CD14-positive monocyte (primary cell): ENCODE results near the gene ITPR1. TPM values are rescaled to one million over a fixed set of nuclear protein-coding genes. Genes with fewer than 3 reads are reported as not detected.
A peak's percentile ranks its signal among the peaks of the same experiment; 100 is the strongest.

ENCODE experiments used
- DNase-seq, 3 donors: peaks; one replicate each; pipeline ENCODE4 v3.0.0-alpha.2; 2011 to 2022
- H2AFZ ChIP-seq: 2 replicates; pipeline ENCODE4 v1.6.0; 2012; ENCODE audit warnings: mild to moderate bottlenecking, low read depth, low read length, inconsistent platforms; ENCODE audit not compliant: insufficient read depth, poor library complexity, severe bottlenecking
- H3K27ac ChIP-seq, 2 donors: 1 replicate in 1 of 2; 2 replicates in 1 of 2; pipeline ENCODE4 v1.5.1; 2012 to 2013; ENCODE audit warnings: low read length in 2 of 2, control low read depth in 1 of 2, inconsistent platforms in 1 of 2, low read depth in 1 of 2, mild to moderate bottlenecking in 1 of 2
- H3K27me3 ChIP-seq, 2 donors: one replicate each; pipeline versions ENCODE4 v1.6.0 to v1.6.1; 2011 to 2013; ENCODE audit warnings: low read length in 2 of 2; ENCODE audit not compliant: control insufficient read depth in 2 of 2, insufficient read depth in 2 of 2
- H3K36me3 ChIP-seq, 2 donors: replicated peaks in 1 of 2; 1 replicate in 1 of 2; 2 replicates in 1 of 2; pipeline versions ENCODE4 v1.5.1 to v1.6.1; 2012 to 2013; ENCODE audit warnings: low read length in 2 of 2, control low read depth in 1 of 2, inconsistent platforms in 1 of 2, mild to moderate bottlenecking in 1 of 2; ENCODE audit not compliant: insufficient read depth in 2 of 2, control insufficient read depth in 1 of 2
- H3K4me1 ChIP-seq, 2 donors: 1 replicate in 1 of 2; 2 replicates in 1 of 2; pipeline versions ENCODE4 v1.5.1 to v1.6.1; 2012 to 2013; ENCODE audit warnings: low read length in 2 of 2, control low read depth in 1 of 2, inconsistent platforms in 1 of 2, mild to moderate bottlenecking in 1 of 2, moderate library complexity in 1 of 2; ENCODE audit not compliant: insufficient read depth in 2 of 2, control insufficient read depth in 1 of 2
- H3K4me2 ChIP-seq: replicated peaks from 2 replicates; pipeline ENCODE3; 2012; ENCODE audit warnings: low read length, moderate library complexity, mild to moderate bottlenecking; ENCODE audit not compliant: poor library complexity, severe bottlenecking; ENCODE audit errors: extremely low read depth
- H3K4me3 ChIP-seq, 3 experiments: fragments of 200-600 bp in 1 of 3; sonication (generic) in 1 of 3; replicated peaks in 1 of 3; 1 replicate in 2 of 3; 2 replicates in 1 of 3; pipeline ENCODE4 v1.5.1; 2011 to 2013; ENCODE audit warnings: low read length in 3 of 3, mild to moderate bottlenecking in 3 of 3, control low read depth in 2 of 3, low read depth in 2 of 3, inconsistent platforms in 1 of 3, moderate library complexity in 1 of 3
- H3K79me2 ChIP-seq: 2 replicates; pipeline ENCODE4 v1.6.0; 2012; ENCODE audit warnings: mild to moderate bottlenecking, control low read depth, inconsistent platforms, low read length, moderate library complexity; ENCODE audit not compliant: insufficient read depth
- H3K9ac ChIP-seq: 2 replicates; pipeline ENCODE4 v1.6.0; 2017; ENCODE audit warnings: low read length, mild to moderate bottlenecking; ENCODE audit not compliant: insufficient read depth, poor library complexity, severe bottlenecking
- H3K9me3 ChIP-seq, 2 donors: replicated peaks in 1 of 2; 1 replicate in 1 of 2; 2 replicates in 1 of 2; pipeline versions ENCODE4 v1.5.1 to v1.6.1; 2012 to 2013; ENCODE audit warnings: low read length in 2 of 2, control low read depth in 1 of 2; ENCODE audit not compliant: control insufficient read depth in 1 of 2, insufficient read depth in 1 of 2
- H4K20me1 ChIP-seq: 2 replicates; pipeline ENCODE4 v1.6.0; 2012; ENCODE audit warnings: mild to moderate bottlenecking, low read length, control low read depth, moderate library complexity; ENCODE audit not compliant: insufficient read depth
- H3K27ac Mint-ChIP-seq, 7 donors: one replicate each; pipeline ENCODE4 v1.8.0; 2020; ENCODE audit warnings: mild to moderate bottlenecking in 7 of 7, mixed read lengths in 7 of 7, moderate library complexity in 6 of 7, inconsistent platforms in 2 of 7
- H3K27me3 Mint-ChIP-seq, 3 donors: one replicate each; pipeline ENCODE4 v1.8.0; 2021 to 2022; ENCODE audit warnings: low read depth in 3 of 3, mild to moderate bottlenecking in 3 of 3, mixed read lengths in 3 of 3, moderate library complexity in 3 of 3, inconsistent platforms in 1 of 3
- H3K36me3 Mint-ChIP-seq, 2 donors: one replicate each; pipeline ENCODE4 v1.8.0; 2020; ENCODE audit warnings: mixed read lengths in 2 of 2, inconsistent platforms in 1 of 2, mild to moderate bottlenecking in 1 of 2
- H3K4me1 Mint-ChIP-seq: one replicate; pipeline ENCODE4 v1.8.0; 2020; ENCODE audit warnings: mild to moderate bottlenecking, mixed read lengths
- H3K4me3 Mint-ChIP-seq, 2 donors: one replicate each; pipeline ENCODE4 v1.8.0; 2020; ENCODE audit warnings: mild to moderate bottlenecking in 2 of 2, mixed read lengths in 2 of 2, moderate library complexity in 1 of 2
- H3K9me3 Mint-ChIP-seq, 7 donors: one replicate each; pipeline ENCODE4 v1.8.0; 2020 to 2022; ENCODE audit warnings: mixed read lengths in 7 of 7, mild to moderate bottlenecking in 6 of 7, moderate library complexity in 6 of 7, inconsistent platforms in 2 of 7
- CTCF ChIP-seq: fragments of 200-600 bp; IDR thresholded peaks from one replicate; pipeline ENCODE4 v1.8.0; 2022; ENCODE audit warnings: antibody characterized with exemption, mild to moderate bottlenecking
- WGBS: methylation state at CpG from one replicate; pipeline ENCODE4 v1.1.5; 2013; ENCODE audit warnings: missing lambda C conversion rate; ENCODE audit not compliant: insufficient coverage; 5-methylcytosine and 5-hydroxymethylcytosine counted together
- intact Hi-C, 2 donors: fragments of 100-400 bp; cut with micrococcal nuclease; formaldehyde crosslinking; loops; one replicate each; pipeline versions ENCODE4 v1.15.0 to v1.15.1; 2023
- polyA plus RNA-seq, 3 donors: library from polyadenylated mRNA; depleted of rRNA in 1 of 3; unstranded in 2 of 3; stranded (reverse) in 1 of 3; fragments of 300-500 nt in 2 of 3; fragments of >200 nt in 1 of 3; fragmentation: Illumina TruSeq in 2 of 3; gene quantifications; 1 replicate in 2 of 3; 2 replicates in 1 of 3; pipeline ENCODE4 v1.2.3, GENCODE V29; 2012 to 2021

The ITPR1 gene
- polyA plus RNA-seq, 3 donors = 3.2 to 21.1 (median 7.1) TPM

- H3K4me3 ChIP-seq = peak overlapping the region; percentile 32 to 67 (median 47)
- H3K9me3 ChIP-seq = no peaks in the 10 kb centered on the region
- Mint-ChIP-seq H3K4me3 (peak overlapping the region; percentile 77 to 82), H3K9me3 (peaks cover 0 to 2% (median 0%) of the 10 kb centered on the region in 7 donors), H3K27ac (peak overlapping the region; percentile 66 to 90 (median 78)), H3K4me1 (peaks cover 59% of the 10 kb centered on the region), H3K27me3 (peaks cover 0 to 2% (median 0%) of the 10 kb centered on the region in 3 donors), H3K36me3 (peaks cover 35 to 37% of the 10 kb centered on the region in 2 donors)
- intact Hi-C loops = no loop called here
- no peaks in the 10 kb centered on the region for H4K20me1 ChIP-seq
- peak in 2 of 3 donors; percentile 49 to 62 for DNase-seq
- peak overlapping the region; percentile 71 for H3K4me2 ChIP-seq
- H2AFZ ChIP-seq = peak overlapping the region; percentile 29
- no peaks in the 10 kb centered on the region for H3K27me3 ChIP-seq
- WGBS = 15% methylated on average over 6 of the region's 14 CpGs
- H3K4me1 ChIP-seq = peaks cover 55 to 57% of the 10 kb centered on the region in 2 donors
- peak overlapping the region; percentile 25 for H3K9ac ChIP-seq
- H3K79me2 ChIP-seq = peaks cover 60% of the 10 kb centered on the region
- TF ChIP-seq CTCF = no peak
- H3K27ac ChIP-seq = peak overlapping the region; percentile 67 to 72
- peaks cover 14 to 33% of the 10 kb centered on the region in 2 donors for H3K36me3 ChIP-seq
Observed at GRCh38 chr3:4504340-4505261, 11.5 kb downstream of the ITPR1 start.

GRCh38 chr3:4505688-4506558, 12.8 kb downstream of the ITPR1 start:
- intact Hi-C loops = no loop called here
- 92% methylated on average over 5 of the region's 6 CpGs for WGBS
- peaks cover 63% of the 10 kb centered on the region for H3K4me1 Mint-ChIP-seq
- no peak for DNase-seq
- no peak overlapping the region for H2AFZ ChIP-seq
- no peak for TF ChIP-seq CTCF
- H3K4me1 ChIP-seq = peaks cover 55 to 57% of the 10 kb centered on the region in 2 donors
- peak overlapping the region in 4 of 7 donors; percentile 14 to 85 (median 22) for H3K27ac Mint-ChIP-seq
- H3K9me3 Mint-ChIP-seq = peaks cover 0 to 2% (median 0%) of the 10 kb centered on the region in 7 donors
- H3K36me3 ChIP-seq = peaks cover 10 to 27% of the 10 kb centered on the region in 2 donors
- H3K27me3 Mint-ChIP-seq = peaks cover 0 to 2% (median 0%) of the 10 kb centered on the region in 3 donors
- H4K20me1 ChIP-seq = no peaks in the 10 kb centered on the region
- H3K36me3 Mint-ChIP-seq = peaks cover 33 to 34% of the 10 kb centered on the region in 2 donors
- no peak overlapping the region for H3K4me3 ChIP-seq
- no peak overlapping the region for H3K9ac ChIP-seq
- H3K4me3 Mint-ChIP-seq = no peak overlapping the region
- H3K79me2 ChIP-seq = peaks cover 60% of the 10 kb centered on the region
- no peaks in the 10 kb centered on the region for H3K9me3 ChIP-seq
- H3K27me3 ChIP-seq = no peaks in the 10 kb centered on the region
- no peak overlapping the region for H3K4me2 ChIP-seq
- peak overlapping the region in 1 of 2 donors; percentile 70 for H3K27ac ChIP-seq
